Mucosa of rectum (tissue), 2 donors: ENCODE data around the gene E2F8.
"Not testable (repeated sequence)": the region's sequence is repeated elsewhere in the genome, so short reads cannot be mapped to it uniquely, and the experiment has no call there.

Experiments
- H3K27ac ChIP-seq, 2 donors: one replicate each; pipeline ENCODE4 v1.7.0; 2013; ENCODE audit warnings: inconsistent platforms in 2 of 2, low read depth in 2 of 2, low read length in 2 of 2
- H3K27me3 ChIP-seq, 2 donors: one replicate each; pipeline ENCODE4 v1.7.0; 2013; ENCODE audit warnings: low read length in 2 of 2; ENCODE audit not compliant: control insufficient read depth in 2 of 2, insufficient read depth in 2 of 2
- H3K36me3 ChIP-seq, 2 donors: one replicate each; pipeline ENCODE4 v1.7.0; 2013; ENCODE audit warnings: low read length in 2 of 2; ENCODE audit not compliant: control insufficient read depth in 2 of 2, insufficient read depth in 2 of 2
- H3K4me1 ChIP-seq, 2 donors: one replicate each; pipeline ENCODE4 v1.7.0; 2013; ENCODE audit warnings: low read length in 2 of 2, mild to moderate bottlenecking in 1 of 2; ENCODE audit not compliant: control insufficient read depth in 2 of 2, insufficient read depth in 2 of 2
- H3K4me3 ChIP-seq, 2 donors: one replicate each; pipeline ENCODE4 v1.7.0; 2013; ENCODE audit warnings: low read length in 2 of 2
- H3K9ac ChIP-seq, 2 donors: one replicate each; pipeline ENCODE4 v1.7.0; 2013; ENCODE audit warnings: low read length in 2 of 2, low read depth in 1 of 2, mild to moderate bottlenecking in 1 of 2
- H3K9me3 ChIP-seq, 2 donors: one replicate each; pipeline ENCODE4 v1.7.0; 2013; ENCODE audit warnings: low read length in 2 of 2; ENCODE audit not compliant: control insufficient read depth in 2 of 2
- donor health status: healthy.
- donor health status: Normal muscosa, but diverticular disease.

E2F8 gene

DNA sequence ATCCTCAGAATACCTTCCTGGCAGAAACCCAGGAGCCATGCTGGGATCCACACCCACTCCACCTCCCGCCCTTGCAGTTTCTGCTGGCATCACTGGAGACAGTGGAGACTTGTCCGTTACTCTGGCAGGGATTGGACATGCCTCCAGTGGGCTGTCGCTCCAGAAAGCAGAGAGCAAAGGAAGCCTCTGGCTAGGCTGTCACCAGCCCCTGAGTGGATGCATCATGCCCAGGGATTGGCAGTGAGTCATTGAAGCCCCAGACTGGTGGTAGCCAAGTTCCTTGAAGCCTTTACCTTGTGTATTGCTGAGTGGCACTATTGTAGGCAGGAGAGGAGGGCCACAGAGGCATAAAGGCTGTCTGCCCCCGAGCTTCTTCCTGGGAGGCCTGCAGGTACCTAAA is 34.8 kb upstream of the E2F8 start:
- Histone ChIP-seq H3K9me3 (no peaks in the 10 kb centered on the region), H3K9ac (no peak overlapping the region), H3K27ac (no peak overlapping the region), H3K27me3 (no peaks in the 10 kb centered on the region), H3K36me3 (no peaks in the 10 kb centered on the region), H3K4me1 (peaks cover 3 to 10% of the 10 kb centered on the region in 2 donors), H3K4me3 (no peak overlapping the region)

DNA sequence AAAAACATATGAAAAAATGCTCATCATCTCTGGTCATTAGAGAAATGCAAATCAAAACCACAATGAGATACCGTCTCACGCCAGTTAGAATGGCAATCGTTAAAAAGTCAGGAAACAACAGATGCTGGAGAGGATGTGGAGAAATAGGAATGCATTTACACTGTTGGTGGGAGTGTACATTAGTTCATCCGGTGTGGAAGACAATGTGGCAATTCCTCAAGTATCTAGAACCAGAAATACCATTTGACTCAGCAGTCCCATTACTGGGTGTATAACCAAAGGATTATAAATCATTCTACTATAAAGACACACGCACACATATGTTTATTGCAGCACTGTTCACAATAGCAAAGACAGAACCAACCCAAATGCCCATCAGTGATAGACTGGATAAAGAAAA is 32.5 kb upstream of the E2F8 start:
- not testable (repeated sequence) for H3K27me3 ChIP-seq, H3K9me3 ChIP-seq, H3K36me3 ChIP-seq, H3K4me1 ChIP-seq, H3K4me3 ChIP-seq, H3K9ac ChIP-seq, H3K27ac ChIP-seq

- Histone ChIP-seq H3K4me1 (no peaks in the 10 kb centered on the region), H3K9me3 (no peaks in the 10 kb centered on the region), H3K27me3 (peaks cover 0 to 3% of the 10 kb centered on the region in 2 donors), H3K4me3 (no peak overlapping the region), H3K9ac (no peak overlapping the region), H3K36me3 (no peaks in the 10 kb centered on the region), H3K27ac (no peak overlapping the region)
Observed at GRCh38 chr11:19268909-19269308, 28.2 kb upstream of the E2F8 start.

DNA sequence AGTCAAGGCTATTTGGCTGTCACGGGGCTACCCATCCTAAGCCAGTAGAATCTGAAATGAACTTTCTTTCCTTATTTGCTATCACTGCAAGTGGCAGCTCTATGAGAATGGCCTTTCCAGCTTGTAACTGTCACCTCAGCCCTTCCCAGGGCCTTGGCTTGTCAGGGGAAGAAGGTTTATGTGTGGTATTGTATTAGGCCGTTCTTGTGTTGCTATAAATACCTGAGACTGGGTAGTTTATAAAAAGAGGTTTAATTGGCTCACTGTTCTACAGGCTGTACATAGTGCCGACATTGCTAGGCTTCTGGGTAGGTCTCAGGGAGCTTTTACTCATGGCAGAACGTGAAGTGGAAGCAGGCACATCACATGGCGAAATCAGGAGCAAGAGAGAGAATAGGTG is 26.8 kb upstream of the E2F8 start:
- Histone ChIP-seq H3K9ac (no peak overlapping the region), H3K4me3 (no peak overlapping the region), H3K4me1 (no peaks in the 10 kb centered on the region), H3K27me3 (peaks cover 0 to 3% of the 10 kb centered on the region in 2 donors), H3K27ac (no peak overlapping the region), H3K36me3 (no peaks in the 10 kb centered on the region), H3K9me3 (no peaks in the 10 kb centered on the region)

DNA sequence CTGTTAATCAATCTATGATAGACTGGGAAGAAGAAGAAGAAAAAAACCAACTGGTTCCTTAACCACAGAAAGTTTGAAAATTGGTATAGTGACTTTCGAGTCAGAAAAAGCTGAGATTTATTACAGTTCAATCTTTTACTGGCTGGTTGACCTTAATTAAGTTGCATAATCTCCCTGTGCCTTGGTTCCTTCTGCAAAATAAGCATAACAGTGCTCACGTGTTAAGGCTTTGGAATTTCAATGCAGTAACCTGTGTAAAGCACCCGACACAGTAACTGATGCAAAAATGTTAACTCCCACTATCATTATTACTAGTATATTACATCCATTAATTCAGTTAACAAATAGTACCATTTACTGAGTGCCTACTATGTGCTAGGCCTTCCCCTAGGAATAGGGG is 22.6 kb upstream of the E2F8 start:
- H3K9me3 ChIP-seq, result no peaks in the 10 kb centered on the region
- H3K27ac ChIP-seq, result no peak overlapping the region
- no peak overlapping the region for H3K4me3 ChIP-seq
- no peaks in the 10 kb centered on the region for H3K27me3 ChIP-seq
- no peaks in the 10 kb centered on the region for H3K36me3 ChIP-seq
- no peak overlapping the region for H3K9ac ChIP-seq
- no peaks in the 10 kb centered on the region for H3K4me1 ChIP-seq

DNA sequence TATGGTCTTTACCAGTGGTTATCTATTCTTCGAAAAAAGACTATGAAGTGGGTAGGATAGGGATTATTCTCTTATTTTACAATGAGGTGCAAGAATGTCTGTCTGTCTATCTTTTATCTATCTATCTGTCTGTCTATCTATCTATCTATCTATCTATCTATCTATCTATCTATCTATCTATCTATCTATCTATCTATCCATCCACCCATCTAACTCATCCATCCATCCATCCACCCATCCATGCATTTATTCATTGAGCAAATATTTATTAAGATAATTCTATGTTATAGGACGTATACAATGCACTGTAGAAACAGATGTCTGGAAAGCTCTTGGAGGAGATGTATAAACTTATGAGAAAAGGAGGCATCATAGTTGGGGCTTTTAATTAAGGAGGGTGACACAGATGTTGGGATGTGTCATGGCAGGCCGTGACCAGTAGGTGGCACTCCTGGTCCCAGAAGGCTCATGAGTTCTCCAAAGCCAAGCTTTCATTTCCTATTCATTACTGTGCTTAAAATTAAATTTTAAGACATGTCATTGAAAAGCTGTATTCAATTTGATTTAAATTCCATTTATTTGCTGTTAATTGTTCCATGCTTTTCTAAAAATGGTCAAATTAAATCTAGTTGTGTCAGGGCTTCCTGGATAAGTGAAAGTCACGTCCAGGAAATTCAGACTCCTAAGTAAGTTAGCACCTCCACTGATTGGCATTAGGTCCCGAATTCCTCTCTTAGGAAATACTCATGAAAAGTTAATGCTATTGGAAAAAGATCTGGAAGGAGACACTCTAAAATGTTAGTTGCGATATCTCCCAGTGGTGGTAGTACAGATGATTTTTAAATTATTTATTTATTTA is 19.0 kb upstream of the E2F8 start:
- H3K27me3 ChIP-seq, result no peaks in the 10 kb centered on the region
- H3K4me1 ChIP-seq, result no peaks in the 10 kb centered on the region
- H3K4me3 ChIP-seq, result peak overlapping the region in 1 of 2 donors; percentile 53
- no peak overlapping the region for H3K9ac ChIP-seq
- no peaks in the 10 kb centered on the region for H3K36me3 ChIP-seq
- no peak overlapping the region for H3K27ac ChIP-seq
- H3K9me3 ChIP-seq, result no peaks in the 10 kb centered on the region

- no peak overlapping the region for H3K4me3 ChIP-seq
- H3K36me3 ChIP-seq, result no peaks in the 10 kb centered on the region
- no peaks in the 10 kb centered on the region for H3K4me1 ChIP-seq
- no peak overlapping the region for H3K9ac ChIP-seq
- no peak overlapping the region for H3K27ac ChIP-seq
- no peaks in the 10 kb centered on the region for H3K27me3 ChIP-seq
- no peaks in the 10 kb centered on the region for H3K9me3 ChIP-seq
Observed at GRCh38 chr11:19258641-19259230, 18.0 kb upstream of the E2F8 start.

DNA sequence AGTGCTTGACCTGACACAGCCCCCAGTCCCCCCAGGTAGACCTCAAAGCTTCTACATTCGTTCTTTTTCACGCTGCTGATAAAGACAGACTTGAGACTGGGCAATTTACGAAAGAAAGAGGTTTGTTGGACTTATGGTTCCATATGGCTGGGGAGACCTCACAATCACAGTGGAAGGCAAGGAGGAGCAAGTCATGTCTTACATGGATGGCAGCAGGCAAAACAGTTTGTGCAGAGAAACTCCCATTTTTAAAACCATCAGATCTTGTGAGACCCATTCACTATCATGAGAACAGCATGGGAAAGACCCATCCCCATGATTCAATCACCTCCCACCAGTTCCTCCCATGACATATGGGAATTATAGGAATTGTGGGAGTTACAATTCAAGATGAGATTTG is 13.7 kb upstream of the E2F8 start:
- H3K4me3 ChIP-seq, H3K9me3 ChIP-seq, H3K27ac ChIP-seq, H3K36me3 ChIP-seq, H3K9ac ChIP-seq, H3K4me1 ChIP-seq, H3K27me3 ChIP-seq: not testable (repeated sequence)

DNA sequence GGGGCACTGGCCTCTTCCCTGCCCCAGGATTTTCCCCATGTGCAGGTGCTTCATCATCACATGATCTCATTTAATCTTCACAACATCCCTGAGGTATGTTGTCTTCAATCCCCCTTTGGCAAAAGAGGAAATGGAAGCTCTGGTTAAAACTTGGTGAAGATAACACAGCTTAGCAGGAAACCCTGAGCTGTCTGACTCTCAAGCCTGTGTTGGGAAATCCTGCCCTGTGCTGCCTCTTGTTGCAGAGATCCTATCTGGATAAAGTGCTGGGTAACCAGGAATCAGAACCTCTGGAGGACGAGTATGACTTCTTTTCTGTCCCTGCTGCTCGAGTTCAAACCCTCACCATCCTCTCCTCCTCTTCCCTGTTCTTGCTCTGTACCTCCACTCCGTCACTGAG is 13.1 kb upstream of the E2F8 start:
- peaks cover 0 to 5% of the 10 kb centered on the region in 2 donors for H3K4me1 ChIP-seq
- no peak overlapping the region for H3K27ac ChIP-seq
- no peaks in the 10 kb centered on the region for H3K36me3 ChIP-seq
- no peak overlapping the region for H3K4me3 ChIP-seq
- no peak overlapping the region for H3K9ac ChIP-seq
- H3K9me3 ChIP-seq, result no peaks in the 10 kb centered on the region
- H3K27me3 ChIP-seq, result no peaks in the 10 kb centered on the region

GRCh38 chr11:19253153-19253745 is 12.5 kb upstream of the E2F8 start:
- Histone ChIP-seq H3K36me3 (no peaks in the 10 kb centered on the region), H3K27ac (no peak overlapping the region), H3K27me3 (no peaks in the 10 kb centered on the region)

More at GRCh38 chr11:19253153-19253745, 12.5 kb upstream of the E2F8 start:
- Histone ChIP-seq H3K4me1 (peaks cover 0 to 5% of the 10 kb centered on the region in 2 donors), H3K9me3 (no peaks in the 10 kb centered on the region), H3K9ac (no peak overlapping the region), H3K4me3 (no peak overlapping the region)
